ENCODE data around the gene TAAR8.
"Not testable (repeated sequence)": the region's sequence is repeated elsewhere in the genome, so short reads cannot be mapped to it uniquely, and the experiment has no call there.

The TAAR8 gene

DNA sequence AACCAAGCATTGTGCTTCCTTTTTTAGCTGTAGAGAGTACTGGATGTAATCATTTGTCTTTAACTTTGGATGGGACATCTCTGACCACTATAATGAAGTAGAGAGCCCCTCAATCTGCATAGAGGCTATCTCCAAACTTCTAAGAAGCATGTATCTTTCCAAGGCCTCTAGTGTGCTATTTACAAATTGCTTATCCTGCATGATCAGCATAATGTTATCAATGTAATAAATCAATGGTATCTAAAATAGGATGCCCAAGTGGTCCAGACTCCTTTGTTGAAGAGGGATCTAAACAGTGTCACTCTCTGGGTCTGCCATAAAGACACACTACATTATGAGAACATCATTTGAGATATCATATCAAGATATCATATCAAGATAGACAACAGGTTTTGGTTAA lies 7.6 kb upstream of the TAAR8 start:
- H3K9ac ChIP-seq (ENCODE audit: low read depth, low read length), result no peak overlapping the region
- H3K36me3 ChIP-seq (ENCODE audit: insufficient read depth, low read length), result no peaks in the 10 kb centered on the region
- no peak overlapping the region for H3K27ac ChIP-seq (ENCODE audit: low read depth, low read length)
- H3K9me3 ChIP-seq (ENCODE audit: insufficient read depth, low read depth, low read length), result no peaks in the 10 kb centered on the region
- peaks cover 5% of the 10 kb centered on the region; the same call in 1 of the 2 replicates for H3K4me1 ChIP-seq (ENCODE audit: insufficient read depth, low read length)
- H3K27me3 ChIP-seq (ENCODE audit: insufficient read depth, low read length), result no peaks in the 10 kb centered on the region
- no peak overlapping the region for H3K4me3 ChIP-seq (ENCODE audit: low read length)

DNA sequence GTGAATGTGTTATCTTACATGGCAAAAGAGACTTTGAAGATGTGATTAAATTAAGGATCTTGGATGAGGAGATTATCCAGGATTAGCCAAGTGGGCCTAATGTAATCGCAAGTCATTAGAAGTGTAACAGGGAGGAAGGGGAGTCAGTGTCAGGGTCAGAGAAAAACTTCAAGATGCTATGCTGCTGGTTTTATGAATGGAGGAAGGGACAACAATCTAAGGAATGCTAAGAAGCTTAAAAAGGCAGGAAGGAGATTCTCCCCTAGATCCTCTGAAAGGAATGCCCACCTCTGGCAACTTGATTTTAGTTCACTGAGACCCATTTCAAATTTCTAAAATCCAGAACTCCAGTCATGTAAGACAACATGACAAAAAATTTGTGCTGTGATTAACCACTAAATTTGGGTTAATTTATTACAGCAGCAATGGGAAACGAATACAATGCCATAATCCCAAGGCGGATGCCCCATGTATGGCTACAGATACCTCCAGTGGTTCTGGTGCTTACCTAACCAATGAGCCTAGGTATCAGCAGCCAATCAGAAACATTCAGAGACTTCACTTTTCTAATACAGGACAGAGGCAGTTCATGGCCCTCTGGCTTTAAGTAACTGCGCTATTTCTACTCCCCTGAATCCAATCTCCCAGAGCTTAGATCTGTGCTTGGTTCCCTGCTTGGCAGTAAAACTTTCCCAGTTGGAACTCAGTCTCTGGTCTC lies 3.6 kb upstream of the TAAR8 start:
- H3K36me3 ChIP-seq (ENCODE audit: insufficient read depth, low read length), result no peaks in the 10 kb centered on the region
- H3K4me1 ChIP-seq (ENCODE audit: insufficient read depth, low read length), result peaks cover 12% of the 10 kb centered on the region; the same call in 1 of the 2 replicates
- WGBS, result 94% methylated on average over 4 of the region's 4 CpGs
- no peak overlapping the region for H3K9ac ChIP-seq (ENCODE audit: low read depth, low read length)
- no peaks in the 10 kb centered on the region for H3K27me3 ChIP-seq (ENCODE audit: insufficient read depth, low read length)
- H3K9me3 ChIP-seq (ENCODE audit: insufficient read depth, low read depth, low read length), result no peaks in the 10 kb centered on the region
- H3K4me3 ChIP-seq (ENCODE audit: low read length), result no peak overlapping the region
- H3K27ac ChIP-seq (ENCODE audit: low read depth, low read length), result 0 out of 2 replicates have a peak overlapping the region, but pooled peaks have one; percentile 20

DNA sequence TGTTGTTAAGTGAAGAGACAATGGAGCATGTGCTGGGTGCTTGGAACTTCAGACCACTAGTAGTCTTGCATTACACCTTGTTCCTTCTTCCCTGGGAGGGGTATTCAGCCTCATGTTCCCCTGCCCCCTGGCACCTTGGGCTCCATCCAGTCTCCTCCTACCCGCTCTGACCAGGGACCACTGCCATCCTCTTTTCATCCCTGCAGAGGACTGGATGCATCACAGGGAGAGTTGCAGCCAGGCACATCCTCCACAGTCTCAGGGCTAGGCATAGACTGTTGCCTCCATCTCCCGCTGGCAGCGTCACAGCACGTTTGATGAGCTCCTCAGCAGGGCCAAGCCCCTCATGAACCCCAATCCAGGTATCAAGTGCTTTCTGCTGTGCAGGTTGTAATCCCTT lies 1.3 kb upstream of the TAAR8 start:
- WGBS, result 85% methylated on average over 4 of the region's 4 CpGs
- Histone ChIP-seq H3K4me3 (ENCODE audit: low read length) (no peak overlapping the region), H3K36me3 (ENCODE audit: insufficient read depth, low read length) (no peaks in the 10 kb centered on the region), H3K9ac (ENCODE audit: low read depth, low read length) (no peak overlapping the region), H3K4me1 (ENCODE audit: insufficient read depth, low read length) (peaks cover 12% of the 10 kb centered on the region; the same call in 1 of the 2 replicates), H3K27me3 (ENCODE audit: insufficient read depth, low read length) (no peaks in the 10 kb centered on the region), H3K9me3 (ENCODE audit: insufficient read depth, low read depth, low read length) (no peaks in the 10 kb centered on the region), H3K27ac (ENCODE audit: low read depth, low read length) (no peak overlapping the region)

DNA sequence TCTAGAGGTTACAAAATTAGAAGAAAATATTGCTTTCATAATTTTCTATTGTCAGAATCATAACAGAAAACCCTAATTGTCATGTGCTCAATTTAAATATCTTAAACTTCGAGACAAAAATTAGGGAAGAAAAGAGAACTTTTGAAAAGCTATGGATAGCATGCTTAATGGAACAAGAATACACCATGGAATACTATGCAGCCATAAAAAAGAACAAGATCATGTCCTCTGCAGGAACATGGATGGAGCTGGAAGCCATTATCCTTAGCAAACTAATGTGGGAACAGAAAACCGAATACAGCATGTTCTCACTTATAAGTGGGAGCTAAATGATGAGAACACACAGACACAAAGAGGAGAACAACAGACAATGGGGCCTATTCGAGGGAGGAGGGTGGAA lies 7.6 kb downstream of the TAAR8 start:
- H3K27ac ChIP-seq (ENCODE audit: low read depth, low read length); H3K36me3 ChIP-seq (ENCODE audit: insufficient read depth, low read length); H3K9me3 ChIP-seq (ENCODE audit: insufficient read depth, low read depth, low read length); H3K4me3 ChIP-seq (ENCODE audit: low read length); H3K4me1 ChIP-seq (ENCODE audit: insufficient read depth, low read length); H3K9ac ChIP-seq (ENCODE audit: low read depth, low read length); H3K27me3 ChIP-seq (ENCODE audit: insufficient read depth, low read length): not testable (repeated sequence)
- 100% methylated on average over 3 of the region's 3 CpGs for WGBS

DNA sequence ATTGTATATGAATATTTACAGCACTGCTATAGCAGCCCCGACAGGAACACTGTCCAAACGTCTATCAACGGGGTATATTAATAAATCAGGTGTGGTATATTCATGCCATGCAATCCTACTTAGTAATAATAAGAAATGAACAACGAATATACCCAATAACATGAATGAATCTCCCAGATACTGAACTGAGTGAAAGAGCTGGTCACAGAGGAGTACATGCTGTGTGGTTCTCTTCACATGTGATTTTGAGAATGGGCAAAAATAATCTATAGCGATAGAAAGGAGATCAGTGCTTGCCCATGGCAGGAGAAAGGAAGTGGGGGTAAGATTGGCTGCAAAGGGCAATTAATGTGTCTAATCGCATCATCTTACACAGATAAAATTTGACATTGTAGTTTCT lies 13.9 kb downstream of the TAAR8 start:
- 86% methylated on average over 2 of the region's 6 CpGs for WGBS
- Histone ChIP-seq H3K27ac (ENCODE audit: low read depth, low read length) (no peak overlapping the region), H3K36me3 (ENCODE audit: insufficient read depth, low read length) (no peaks in the 10 kb centered on the region), H3K9ac (ENCODE audit: low read depth, low read length) (no peak overlapping the region), H3K27me3 (ENCODE audit: insufficient read depth, low read length) (no peaks in the 10 kb centered on the region), H3K9me3 (ENCODE audit: insufficient read depth, low read depth, low read length) (no peaks in the 10 kb centered on the region), H3K4me3 (ENCODE audit: low read length) (no peak overlapping the region), H3K4me1 (ENCODE audit: insufficient read depth, low read length) (peaks cover 17% of the 10 kb centered on the region)

DNA sequence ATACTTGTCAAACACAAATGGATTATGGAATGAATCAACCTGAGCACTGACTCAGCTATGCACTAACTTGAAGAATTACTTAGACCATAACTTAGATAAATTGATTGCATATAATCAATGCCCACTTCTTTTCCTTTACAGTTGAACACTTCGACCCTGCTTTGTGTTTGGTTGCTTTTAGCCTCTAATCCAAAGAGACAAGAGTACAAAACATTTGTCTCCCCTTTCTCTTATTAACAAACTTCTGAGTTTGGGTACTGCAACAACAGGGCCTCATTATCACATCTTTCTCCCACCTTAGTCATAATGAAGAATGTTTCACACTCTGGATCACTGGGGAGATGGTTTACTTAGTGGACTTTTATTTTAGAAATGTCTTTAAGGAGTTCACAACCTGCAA lies 15.1 kb downstream of the TAAR8 start:
- WGBS, result 95% methylated on average over 1 of the region's 1 CpG

DNA sequence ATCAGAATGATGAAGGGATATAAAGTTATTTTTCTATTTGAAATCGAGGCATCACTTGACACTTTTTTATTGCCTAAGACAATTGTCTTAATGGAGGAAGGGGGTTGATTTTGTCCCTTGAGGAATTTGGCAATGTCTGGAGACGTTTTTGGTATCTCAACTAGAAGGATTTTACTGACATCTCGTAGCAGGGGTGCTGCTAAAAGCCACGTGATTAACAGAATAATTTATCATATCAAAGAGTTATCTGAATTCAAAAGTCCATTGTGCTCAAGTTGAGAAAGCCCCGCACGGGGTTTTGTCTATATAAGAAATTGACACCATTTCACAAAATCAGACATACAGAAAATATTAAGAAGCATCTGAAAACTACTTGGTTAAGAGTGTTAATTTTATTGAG lies 16.1 kb downstream of the TAAR8 start:
- no peaks in the 10 kb centered on the region for H3K27me3 ChIP-seq (ENCODE audit: insufficient read depth, low read length)
- no peak overlapping the region for H3K27ac ChIP-seq (ENCODE audit: low read depth, low read length)
- no peak overlapping the region for H3K4me3 ChIP-seq (ENCODE audit: low read length)
- H3K9me3 ChIP-seq (ENCODE audit: insufficient read depth, low read depth, low read length), result no peaks in the 10 kb centered on the region
- H3K36me3 ChIP-seq (ENCODE audit: insufficient read depth, low read length), result no peaks in the 10 kb centered on the region
- H3K9ac ChIP-seq (ENCODE audit: low read depth, low read length), result no peak overlapping the region
- peaks cover 21% of the 10 kb centered on the region for H3K4me1 ChIP-seq (ENCODE audit: insufficient read depth, low read length)
- WGBS, result 70% methylated on average over 4 of the region's 6 CpGs

More for the DNA sequence above, 15.1 kb downstream of the TAAR8 start:
- Histone ChIP-seq H3K9ac (ENCODE audit: low read depth, low read length) (no peak overlapping the region), H3K27me3 (ENCODE audit: insufficient read depth, low read length) (no peaks in the 10 kb centered on the region), H3K27ac (ENCODE audit: low read depth, low read length) (no peak overlapping the region), H3K4me3 (ENCODE audit: low read length) (no peak overlapping the region), H3K9me3 (ENCODE audit: insufficient read depth, low read depth, low read length) (no peaks in the 10 kb centered on the region), H3K36me3 (ENCODE audit: insufficient read depth, low read length) (no peaks in the 10 kb centered on the region), H3K4me1 (ENCODE audit: insufficient read depth, low read length) (peaks cover 21% of the 10 kb centered on the region)

DNA sequence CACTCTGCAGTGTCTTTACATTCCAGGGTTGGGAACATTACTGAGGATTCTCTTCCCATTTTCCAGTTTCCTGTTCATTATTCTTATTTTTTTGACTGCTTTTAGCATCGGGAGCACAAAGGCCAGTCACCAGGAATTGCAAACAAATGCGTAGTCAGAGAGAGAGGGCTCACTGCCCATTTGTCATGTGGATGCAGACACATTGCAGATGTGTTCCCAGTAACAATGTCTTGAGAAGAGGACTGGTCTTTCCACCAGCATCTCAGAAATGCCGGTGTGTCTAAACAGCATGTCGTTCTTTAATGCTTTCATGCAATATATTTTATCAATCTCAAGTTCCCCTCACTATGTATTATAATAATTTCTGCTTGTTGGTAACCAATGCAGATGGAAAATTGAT lies 16.7 kb downstream of the TAAR8 start:
- no peaks in the 10 kb centered on the region for H3K36me3 ChIP-seq (ENCODE audit: insufficient read depth, low read length)
- H3K4me3 ChIP-seq (ENCODE audit: low read length), result no peak overlapping the region
- H3K9me3 ChIP-seq (ENCODE audit: insufficient read depth, low read depth, low read length), result no peaks in the 10 kb centered on the region
- no peak overlapping the region for H3K9ac ChIP-seq (ENCODE audit: low read depth, low read length)
- peaks cover 21% of the 10 kb centered on the region for H3K4me1 ChIP-seq (ENCODE audit: insufficient read depth, low read length)
- no peaks in the 10 kb centered on the region for H3K27me3 ChIP-seq (ENCODE audit: insufficient read depth, low read length)
- no peak overlapping the region for H3K27ac ChIP-seq (ENCODE audit: low read depth, low read length)
- 65% methylated on average over 4 of the region's 4 CpGs for WGBS

DNA sequence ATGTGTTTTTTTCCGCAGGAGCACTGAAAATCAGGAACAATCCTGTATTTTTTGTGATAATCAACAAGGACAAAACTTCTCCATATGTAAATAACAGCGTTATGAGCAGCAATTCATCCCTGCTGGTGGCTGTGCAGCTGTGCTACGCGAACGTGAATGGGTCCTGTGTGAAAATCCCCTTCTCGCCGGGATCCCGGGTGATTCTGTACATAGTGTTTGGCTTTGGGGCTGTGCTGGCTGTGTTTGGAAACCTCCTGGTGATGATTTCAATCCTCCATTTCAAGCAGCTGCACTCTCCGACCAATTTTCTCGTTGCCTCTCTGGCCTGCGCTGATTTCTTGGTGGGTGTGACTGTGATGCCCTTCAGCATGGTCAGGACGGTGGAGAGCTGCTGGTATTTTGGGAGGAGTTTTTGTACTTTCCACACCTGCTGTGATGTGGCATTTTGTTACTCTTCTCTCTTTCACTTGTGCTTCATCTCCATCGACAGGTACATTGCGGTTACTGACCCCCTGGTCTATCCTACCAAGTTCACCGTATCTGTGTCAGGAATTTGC lies 17.8 kb downstream of the TAAR8 start, which contains the start of gene TAAR6:
TAAR6 (plus strand) TSS at position 102 of the 557 bp plus-strand sequence; CDS start at position 102, 0 bp downstream.
- WGBS, result 91% methylated on average over 15 of the region's 15 CpGs
- Histone ChIP-seq H3K27ac (ENCODE audit: low read depth, low read length) (no peak within 1 kb of the TSS), H3K9ac (ENCODE audit: low read depth, low read length) (no peak within 1 kb of the TSS), H3K27me3 (ENCODE audit: insufficient read depth, low read length) (no peaks in the 10 kb centered on the region), H3K4me1 (ENCODE audit: insufficient read depth, low read length) (peaks cover 21% of the 10 kb centered on the region), H3K9me3 (ENCODE audit: insufficient read depth, low read depth, low read length) (no peaks in the 10 kb centered on the region), H3K36me3 (ENCODE audit: insufficient read depth, low read length) (no peaks in the 10 kb centered on the region), H3K4me3 (ENCODE audit: low read length) (no peak within 1 kb of the TSS)

DNA sequence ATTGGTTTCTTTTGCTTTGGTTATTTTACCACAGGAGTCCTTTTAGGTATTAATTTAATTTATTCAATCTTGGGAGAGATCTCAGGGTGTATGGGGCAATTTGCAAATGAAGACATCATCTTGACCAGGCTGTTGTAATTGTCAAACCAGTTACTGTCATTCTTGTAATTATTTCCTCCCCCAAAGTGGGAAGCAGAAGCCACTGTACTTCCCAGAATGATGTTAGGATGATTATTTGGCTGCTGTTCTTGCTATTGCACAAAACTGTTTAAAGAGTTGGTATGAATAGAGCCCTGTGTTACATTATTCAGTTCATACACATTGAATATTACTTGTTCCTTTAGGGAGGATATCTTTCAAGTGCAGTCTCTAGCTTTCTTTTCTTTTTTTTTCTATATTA lies 19.3 kb downstream of the TAAR8 start:
- Histone ChIP-seq H3K4me3 (ENCODE audit: low read length) (no peak overlapping the region), H3K27ac (ENCODE audit: low read depth, low read length) (no peak overlapping the region), H3K36me3 (ENCODE audit: insufficient read depth, low read length) (no peaks in the 10 kb centered on the region), H3K9ac (ENCODE audit: low read depth, low read length) (no peak overlapping the region), H3K27me3 (ENCODE audit: insufficient read depth, low read length) (no peaks in the 10 kb centered on the region), H3K9me3 (ENCODE audit: insufficient read depth, low read depth, low read length) (no peaks in the 10 kb centered on the region), H3K4me1 (ENCODE audit: insufficient read depth, low read length) (peaks cover 21% of the 10 kb centered on the region)

DNA sequence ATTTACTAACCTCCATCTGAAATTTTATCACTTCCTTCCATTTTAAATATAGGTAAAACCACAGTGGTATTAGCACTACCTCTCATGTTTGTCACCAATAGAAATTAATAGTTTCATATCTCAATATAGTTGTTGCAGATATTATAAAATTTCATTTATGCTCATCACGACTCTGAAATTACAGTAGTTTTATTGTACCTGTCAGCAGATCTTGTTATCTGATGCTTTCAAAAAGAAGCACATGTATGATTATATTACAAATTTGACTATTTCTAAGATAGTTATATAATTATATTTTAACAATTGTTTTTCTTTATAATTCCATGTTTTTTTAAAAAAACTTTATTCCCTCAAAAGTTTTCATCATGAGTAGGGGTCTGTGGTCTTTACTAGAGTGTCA lies 32.2 kb downstream of the TAAR8 start:
- no peaks in the 10 kb centered on the region for H3K9me3 ChIP-seq (ENCODE audit: insufficient read depth, low read depth, low read length)
- no peak overlapping the region for H3K27ac ChIP-seq (ENCODE audit: low read depth, low read length)
- no peaks in the 10 kb centered on the region for H3K36me3 ChIP-seq (ENCODE audit: insufficient read depth, low read length)
- no CpG with 5 or more reads among the region's 1 CpG for whole genome bisulfite sequencing
- peaks cover 6% of the 10 kb centered on the region for H3K4me1 ChIP-seq (ENCODE audit: insufficient read depth, low read length)
- H3K27me3 ChIP-seq (ENCODE audit: insufficient read depth, low read length), result no peaks in the 10 kb centered on the region
- no peak overlapping the region for H3K9ac ChIP-seq (ENCODE audit: low read depth, low read length)
- no peak overlapping the region for H3K4me3 ChIP-seq (ENCODE audit: low read length)
